HG02610 (cell line): ENCODE results near the gene GDPD4.
A peak's percentile ranks its signal among the peaks of the same experiment; 100 is the strongest.

Source experiments
- ATAC-seq: cut with Tn5 transposase; IDR thresholded peaks from one replicate; pipeline ENCODE4 v1.9.1; 2021; ENCODE audit warnings: mild to moderate bottlenecking, moderate library complexity; ENCODE audit not compliant: unreplicated experiment

The GDPD4 gene

GRCh38 chr11:77193167-77193566, 108.3 kb downstream of the GDPD4 start:
- no peak for ATAC-seq

- ATAC-seq: no peak
These were observed 109.5 kb downstream of the GDPD4 start for GRCh38 chr11:77191823-77192495.

- no peak for ATAC-seq
These were observed 110.1 kb downstream of the GDPD4 start for GRCh38 chr11:77191429-77191822.

- ATAC-seq: no peak
These were observed 111.0 kb downstream of the GDPD4 start for GRCh38 chr11:77190331-77191075.

GRCh38 chr11:77189588-77190210, 111.8 kb downstream of the GDPD4 start:
- no peak for ATAC-seq

- no peak for ATAC-seq
These were observed 112.6 kb downstream of the GDPD4 start for GRCh38 chr11:77188633-77189491.

- ATAC-seq: peak; percentile 43
These were observed 113.5 kb downstream of the GDPD4 start for GRCh38 chr11:77187776-77188632.

GRCh38 chr11:77187111-77187750, 114.3 kb downstream of the GDPD4 start:
- ATAC-seq: no peak

- ATAC-seq: no peak
These were observed 115.2 kb downstream of the GDPD4 start for GRCh38 chr11:77186302-77186701.

- no peak for ATAC-seq
These were observed 117.2 kb downstream of the GDPD4 start for GRCh38 chr11:77184136-77184860.

GRCh38 chr11:77183431-77183984, 118.0 kb downstream of the GDPD4 start:
- no peak for ATAC-seq

GRCh38 chr11:77182542-77183430, 118.7 kb downstream of the GDPD4 start:
- ATAC-seq: no peak

GRCh38 chr11:77181799-77182541, 119.5 kb downstream of the GDPD4 start:
- ATAC-seq: no peak

- ATAC-seq: no peak
These were observed 120.3 kb downstream of the GDPD4 start for GRCh38 chr11:77181226-77181625.

- ATAC-seq: no peak
These were observed 121.1 kb downstream of the GDPD4 start for GRCh38 chr11:77180346-77180745.

GRCh38 chr11:77179681-77180080, 121.8 kb downstream of the GDPD4 start:
- no peak for ATAC-seq

- no peak for ATAC-seq
These were observed 122.4 kb downstream of the GDPD4 start for GRCh38 chr11:77179048-77179447.
